ENCODE data around the gene TMEM203.

GRCh38 chr9:137218754-137219271, 13.4 kb upstream of the TMEM203 start:
- TF ChIP-seq CTCF (IDR thresholded peaks at IDR 0.05) (no peak), POLR2AphosphoS5 (IDR thresholded peaks at IDR 0.05) (no peak)
